ENCODE results near the gene NSF.
"Not testable (repeated sequence)": the region's sequence is repeated elsewhere in the genome, so short reads cannot be mapped to it uniquely, and the experiment has no call there.

NSF gene

DNA sequence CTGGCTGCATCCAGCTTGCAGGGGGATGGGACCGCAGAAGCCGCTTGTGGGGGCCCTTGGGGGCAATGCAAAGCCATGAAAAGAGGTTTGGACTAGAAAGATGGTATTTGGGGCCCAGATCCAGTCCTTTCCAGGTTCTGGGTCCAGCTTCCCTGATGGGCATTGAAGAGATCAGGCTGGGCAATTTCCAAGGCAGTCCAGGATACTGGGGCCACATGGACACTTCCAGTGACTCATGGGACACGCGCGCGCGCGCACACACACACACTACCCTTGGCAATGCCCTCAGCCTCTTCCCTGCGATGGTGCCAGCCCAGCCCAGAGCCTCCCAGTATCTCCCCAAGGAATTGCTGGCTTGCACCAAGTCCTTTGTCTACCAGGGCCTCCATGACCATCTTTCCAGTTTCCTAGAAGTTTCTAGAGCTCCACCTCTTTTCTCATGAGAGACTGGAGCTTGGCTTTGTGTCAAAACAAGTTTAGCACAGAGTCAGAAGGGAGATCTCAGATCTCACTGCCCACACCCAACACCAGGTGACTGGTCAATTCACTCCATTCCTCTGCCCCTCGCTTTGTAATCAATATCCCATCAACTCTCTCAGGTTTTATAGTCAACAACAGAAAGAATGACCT lies 183.8 kb downstream of the NSF start:
- no peak for DNase-seq (ENCODE audit: low read depth)

DNA sequence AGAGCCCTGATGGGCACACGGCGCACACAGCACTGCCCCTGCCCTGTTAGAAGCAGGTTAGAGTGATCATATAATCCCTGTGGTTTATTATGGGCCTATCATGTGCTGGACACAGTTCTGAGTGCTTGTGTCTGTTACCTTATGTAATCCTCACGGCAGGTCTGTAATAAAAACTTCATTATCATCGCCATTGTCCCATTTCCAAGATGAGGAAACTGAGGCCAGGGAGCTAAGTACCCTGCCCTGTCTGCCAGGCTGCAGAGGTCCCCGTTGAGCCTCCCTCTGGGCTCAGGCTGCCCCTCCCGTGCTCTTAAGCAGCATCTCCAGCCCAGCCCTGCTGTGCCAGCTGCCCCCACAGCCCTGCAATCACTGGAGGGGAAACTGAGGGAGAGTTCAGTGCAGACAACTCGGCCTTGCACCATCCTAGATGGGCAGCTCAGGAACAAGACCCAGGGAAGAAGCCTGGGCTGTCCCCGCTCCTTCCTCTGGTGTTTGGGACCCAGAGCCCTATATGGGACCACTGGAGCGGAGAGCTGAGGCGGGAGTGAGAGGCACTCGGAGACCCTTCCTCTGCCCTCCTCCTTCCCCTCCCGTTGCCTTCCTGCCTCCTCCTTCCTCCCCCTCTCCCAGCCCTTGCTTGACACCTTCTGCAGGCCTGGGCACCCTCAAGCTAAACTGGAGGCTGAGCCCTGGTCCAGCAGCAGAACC lies 186.0 kb downstream of the NSF start:
- no peak for DNase-seq (ENCODE audit: low read depth)

DNA sequence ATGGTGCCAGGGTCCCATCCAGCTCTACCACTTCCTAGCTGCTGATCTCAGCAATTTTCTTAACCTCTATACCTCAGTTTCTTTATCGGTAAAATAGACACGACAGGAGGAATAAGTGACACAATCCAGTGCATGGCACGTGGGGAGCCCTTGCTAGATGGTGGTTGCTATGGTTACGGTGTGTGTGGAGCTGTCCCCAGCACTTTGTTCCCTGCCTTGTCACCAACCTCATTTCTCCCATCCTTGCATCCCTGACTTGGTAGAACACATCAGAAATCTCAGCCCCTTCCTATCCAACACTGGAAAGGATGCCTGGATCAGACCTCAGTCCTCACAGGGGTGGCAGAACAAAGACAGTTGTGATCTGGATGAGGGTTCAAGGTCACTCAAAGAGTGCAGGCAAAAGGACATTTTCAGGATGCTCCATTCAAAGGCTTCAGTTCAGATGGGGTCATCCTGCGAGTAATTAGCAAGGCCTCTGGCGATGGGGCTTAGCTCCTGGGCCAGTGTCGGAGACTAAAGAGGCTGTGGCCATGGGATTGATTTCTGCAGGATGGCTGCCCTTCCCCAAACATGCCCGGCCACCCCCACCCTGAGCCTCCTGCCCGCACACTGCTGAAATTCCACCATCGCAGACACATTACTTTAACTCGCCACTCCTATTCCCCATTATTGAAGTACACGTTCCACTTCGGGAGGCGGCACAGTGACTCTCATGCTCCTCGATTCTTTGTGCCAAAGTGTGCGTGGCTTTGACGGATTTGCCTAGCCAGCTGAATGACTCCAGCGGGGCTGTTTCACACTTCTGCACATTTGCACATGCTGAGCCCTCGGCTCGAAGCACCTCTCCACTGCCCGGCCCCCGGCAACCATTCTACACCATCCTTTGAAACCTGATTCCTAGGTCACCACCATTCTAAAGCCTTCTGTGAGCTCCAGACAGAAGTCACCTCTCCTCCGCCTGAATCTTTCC lies 187.8 kb downstream of the NSF start:
- DNase-seq (ENCODE audit: low read depth) = no peak

DNA sequence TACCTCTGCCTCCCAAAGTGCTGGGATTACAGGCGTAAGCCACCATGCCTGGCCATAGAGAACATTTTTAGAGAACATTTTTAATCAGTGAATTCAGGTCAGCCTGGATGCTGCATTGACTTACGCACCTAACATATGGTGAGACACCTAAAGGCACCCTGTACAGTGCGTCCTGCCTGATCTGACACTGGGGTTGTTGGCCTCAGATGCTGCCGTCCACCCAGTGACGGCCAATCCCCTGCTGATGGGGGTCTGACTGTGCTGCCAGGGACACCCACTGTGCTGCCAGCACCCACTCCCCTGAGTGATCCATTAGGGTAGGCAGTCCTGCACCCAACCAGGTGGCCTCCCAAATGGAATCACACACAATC lies 189.5 kb downstream of the NSF start:
- DNase-seq (ENCODE audit: low read depth) = no peak

DNA sequence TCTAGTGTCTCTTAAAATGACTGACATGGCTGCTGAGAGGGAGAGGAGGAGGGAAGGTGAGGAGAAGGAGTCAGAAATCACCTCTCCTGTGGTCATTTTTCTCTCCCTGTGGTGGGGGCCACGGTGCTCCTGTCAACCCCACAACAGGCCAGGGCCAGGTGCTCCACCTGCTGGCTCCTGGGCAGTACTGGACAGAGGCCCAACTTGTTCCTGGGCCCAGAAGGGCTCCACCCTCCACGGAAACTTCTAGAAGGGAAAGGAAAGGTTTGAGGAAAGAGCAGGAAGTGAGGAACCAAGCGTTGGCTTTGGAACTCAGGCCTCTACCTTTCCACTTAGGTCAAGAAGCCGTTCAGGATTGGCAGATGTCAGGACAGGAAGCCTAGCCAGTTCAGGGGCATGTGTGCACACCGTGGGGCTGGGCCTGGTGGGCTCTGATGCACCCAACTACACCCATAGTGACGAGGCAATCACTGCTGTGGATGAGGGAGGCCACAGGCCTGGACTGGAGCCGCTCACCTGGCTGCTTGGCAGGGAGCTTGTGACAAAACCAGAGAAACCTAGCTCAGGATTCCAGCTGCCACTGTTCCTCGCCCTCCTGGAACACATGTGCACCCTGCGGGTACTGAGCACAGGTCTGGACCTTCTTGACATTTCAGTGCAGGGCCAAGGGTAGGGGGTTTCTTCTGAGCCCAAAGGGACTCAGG lies 191.9 kb downstream of the NSF start:
- DNase-seq (ENCODE audit: low read depth) = no peak

DNA sequence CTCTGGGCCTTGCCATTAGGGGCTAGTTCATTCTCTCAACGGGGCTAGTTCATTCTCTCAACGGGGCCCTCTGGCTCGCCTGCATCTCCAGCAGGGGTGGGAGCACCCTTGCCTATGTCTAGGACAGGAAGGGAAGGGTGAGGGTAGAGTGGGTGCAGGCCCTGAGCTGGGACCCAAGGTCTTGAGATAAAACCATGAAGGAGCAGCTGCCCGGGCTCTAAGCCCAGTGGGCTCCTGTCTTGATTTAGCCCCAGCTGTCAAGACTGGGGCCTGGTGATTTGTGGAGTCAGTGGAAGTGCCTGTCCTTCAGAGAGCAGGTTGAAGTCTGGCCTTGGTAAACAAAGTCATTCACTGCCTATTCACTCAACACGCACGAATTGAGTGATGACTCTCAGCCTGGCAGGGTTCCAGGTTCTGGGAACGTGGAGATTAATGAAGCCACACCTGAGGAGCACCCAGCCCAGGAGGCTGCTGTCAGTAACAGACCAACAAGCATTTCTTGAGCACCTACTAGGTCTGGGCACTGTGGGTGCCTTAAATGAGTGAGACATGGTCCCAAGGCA lies 192.6 kb downstream of the NSF start:
- DNase-seq (ENCODE audit: low read depth) = no peak

DNA sequence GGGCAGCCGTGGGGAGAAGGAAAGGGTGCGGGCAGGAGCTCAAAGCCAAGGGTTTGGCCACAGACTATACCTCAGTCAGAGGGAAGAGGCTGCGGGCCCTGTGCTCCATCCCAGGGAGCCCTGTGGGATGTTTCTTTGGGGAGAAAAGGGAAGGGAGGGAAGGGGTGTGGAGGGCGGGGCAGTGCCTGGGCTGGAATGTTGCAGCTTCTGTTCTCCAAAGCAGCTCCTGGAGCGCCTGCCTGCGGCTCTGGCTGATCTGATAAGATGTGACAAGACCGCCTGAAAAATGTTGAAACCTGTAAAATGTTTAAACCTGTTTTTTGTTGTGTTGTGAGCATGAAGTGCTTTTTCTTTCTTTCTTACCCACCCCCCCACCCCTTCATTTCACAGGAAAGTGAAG lies 195.2 kb downstream of the NSF start:
- DNase-seq (ENCODE audit: low read depth) = no peak

DNA sequence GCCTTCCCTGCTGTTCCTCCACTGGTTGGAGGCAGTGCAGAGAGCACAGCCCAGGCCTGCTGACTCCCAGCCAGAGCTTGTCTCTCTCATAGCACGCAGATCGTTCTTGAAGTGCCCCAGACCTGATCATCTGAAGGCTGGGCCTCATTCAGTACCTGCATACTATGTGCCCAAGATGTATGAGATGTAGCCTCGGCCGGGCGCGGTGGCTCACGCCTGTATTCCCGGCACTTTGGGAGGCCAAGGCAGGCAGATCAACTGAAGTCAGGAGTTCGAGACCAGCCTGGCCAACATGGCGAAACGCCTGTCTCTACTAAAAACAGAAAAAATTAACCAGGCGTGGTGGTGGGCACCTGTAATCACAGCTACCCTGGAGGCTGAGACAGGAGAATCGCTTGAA lies 197.0 kb downstream of the NSF start:
- no peak for DNase-seq (ENCODE audit: low read depth)

DNA sequence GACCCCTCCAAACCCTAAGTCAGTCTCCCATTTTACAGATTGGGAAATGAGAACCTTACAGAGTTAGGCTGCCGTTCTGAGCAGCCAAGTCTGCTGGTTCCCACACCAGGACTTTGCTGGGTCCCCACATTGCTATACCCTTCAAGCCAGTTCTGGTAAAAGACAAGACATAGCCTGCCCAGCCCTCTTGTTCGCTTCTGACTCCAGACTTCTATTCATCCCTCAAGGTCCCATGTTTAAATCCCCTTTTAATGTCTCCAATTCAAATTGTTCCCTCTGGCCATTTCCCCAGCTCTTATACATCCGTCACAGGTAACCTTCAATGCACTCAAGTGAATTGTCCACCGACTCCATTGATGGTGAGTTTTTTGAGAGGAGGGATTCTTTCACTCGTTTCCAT lies 197.8 kb downstream of the NSF start:
- no peak for DNase-seq (ENCODE audit: low read depth)

DNA sequence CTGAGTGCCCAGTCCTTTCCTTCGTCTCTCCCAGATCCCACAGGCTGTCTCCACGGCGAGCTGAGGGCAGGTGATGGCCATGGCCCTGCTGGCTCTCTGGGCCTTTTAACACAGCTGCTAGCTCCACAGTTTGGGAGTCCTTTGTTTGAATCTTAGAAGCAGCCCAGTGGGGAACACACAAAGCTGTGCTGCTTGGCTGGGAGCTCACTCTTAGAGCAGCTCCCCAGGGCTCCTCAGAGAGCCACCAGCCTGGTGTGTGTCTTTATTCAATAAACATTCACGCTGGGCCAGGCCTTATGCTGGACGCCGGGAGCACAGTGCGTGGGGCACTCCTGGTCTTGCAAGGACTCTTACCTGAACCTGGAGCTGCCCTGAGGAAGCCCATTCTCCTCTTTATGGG lies 198.3 kb downstream of the NSF start:
- no peak for DNase-seq (ENCODE audit: low read depth)

DNA sequence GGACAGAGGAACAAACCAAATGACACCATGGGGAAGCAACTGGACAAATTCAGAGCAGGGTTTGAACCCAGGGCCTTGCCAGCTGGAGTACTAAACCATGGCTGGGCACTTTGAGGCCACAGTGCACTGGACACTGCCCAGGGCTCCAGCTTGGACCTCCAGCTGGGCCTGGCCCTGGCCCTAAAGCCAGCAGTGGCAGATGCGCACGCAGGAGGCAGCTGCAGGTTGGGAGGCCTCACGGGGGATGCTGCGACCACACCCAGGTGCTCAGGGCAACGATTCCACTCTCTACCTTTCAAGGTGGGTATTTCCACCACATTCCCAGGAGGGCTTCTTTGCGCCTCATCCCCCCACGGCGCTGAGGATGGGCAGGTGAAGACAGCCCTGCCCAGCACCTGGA lies 199.1 kb downstream of the NSF start:
- no peak for DNase-seq (ENCODE audit: low read depth)

DNA sequence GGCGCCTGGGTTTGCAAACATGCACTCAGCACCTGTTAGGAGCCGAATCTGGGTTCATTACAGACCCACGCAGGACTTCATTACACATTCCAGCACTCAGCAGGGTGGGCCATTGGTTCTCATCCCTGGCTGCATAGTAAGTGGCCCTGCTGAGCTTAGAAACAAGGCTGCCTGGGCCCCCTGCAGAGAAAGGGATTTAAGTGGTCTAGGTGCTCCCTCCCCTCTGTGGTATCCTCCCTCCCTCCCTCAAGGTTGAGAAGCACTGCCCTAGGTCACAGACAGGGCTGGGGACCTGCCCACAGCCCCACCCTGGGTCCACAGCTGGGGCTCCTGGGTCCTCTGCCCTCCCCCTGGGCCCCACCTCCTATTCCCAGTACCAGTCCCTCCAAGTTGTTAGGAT lies 199.7 kb downstream of the NSF start:
- DNase-seq (ENCODE audit: low read depth) = no peak

DNA sequence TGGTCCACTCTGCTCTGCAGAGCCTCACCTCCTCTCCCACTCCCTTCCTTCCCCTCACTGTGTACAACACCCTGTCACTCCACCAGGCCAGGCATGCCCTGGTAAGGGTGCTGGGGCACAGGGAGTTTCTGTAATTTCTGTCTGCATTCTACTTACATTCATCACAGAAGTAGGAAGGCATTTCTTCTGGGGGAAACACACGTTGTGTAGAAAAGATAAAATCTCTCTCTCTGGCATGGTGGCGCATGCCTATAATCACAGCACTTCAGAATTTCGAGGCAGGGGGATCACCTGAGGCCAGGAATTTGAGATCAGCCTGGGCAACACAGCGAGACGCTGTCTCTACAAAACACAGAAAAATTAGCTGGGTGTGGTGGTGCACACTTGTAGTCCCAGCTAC lies 201.1 kb downstream of the NSF start:
- no peak for DNase-seq (ENCODE audit: low read depth)

DNA sequence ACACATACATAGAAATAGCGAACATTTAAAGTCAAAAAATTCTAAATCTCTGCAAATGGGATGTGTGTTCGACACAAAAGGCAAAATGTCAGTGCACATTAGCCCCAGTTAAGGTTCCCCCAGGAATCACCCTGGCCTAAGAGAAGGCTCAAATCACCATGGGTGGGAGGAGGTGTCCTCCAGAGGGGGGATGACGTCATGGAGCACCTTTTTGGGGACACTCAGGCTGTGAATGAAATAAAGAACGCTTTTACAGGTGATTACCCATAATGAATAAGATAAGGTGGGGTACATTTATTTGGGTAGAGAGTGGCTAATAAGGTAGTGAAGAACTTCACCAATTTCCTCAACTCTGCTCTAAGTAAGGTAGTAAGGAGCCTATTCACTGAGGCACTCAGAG lies 201.6 kb downstream of the NSF start:
- no peak for DNase-seq (ENCODE audit: low read depth)

DNA sequence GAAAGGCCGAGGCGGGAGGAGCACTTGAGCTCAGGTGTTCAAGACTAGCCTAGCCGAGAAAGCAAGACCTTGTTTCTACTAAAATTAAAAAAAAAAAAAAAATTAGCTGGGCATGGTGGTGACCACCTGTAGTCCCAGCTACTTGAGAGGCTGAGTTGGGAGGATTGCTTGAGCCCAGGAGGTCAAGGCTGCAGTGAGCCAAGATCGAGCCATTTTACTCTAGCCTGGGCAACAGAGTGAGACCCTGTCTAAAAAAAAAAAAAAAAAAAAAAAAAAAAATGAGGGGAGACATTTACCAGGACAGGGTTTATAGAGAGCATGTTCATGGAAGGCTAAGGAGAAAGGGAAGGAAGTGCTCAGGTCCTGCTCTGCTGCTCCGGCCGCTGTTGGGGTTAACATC lies 202.6 kb downstream of the NSF start:
- DNase-seq (ENCODE audit: low read depth) = not testable (repeated sequence)

DNA sequence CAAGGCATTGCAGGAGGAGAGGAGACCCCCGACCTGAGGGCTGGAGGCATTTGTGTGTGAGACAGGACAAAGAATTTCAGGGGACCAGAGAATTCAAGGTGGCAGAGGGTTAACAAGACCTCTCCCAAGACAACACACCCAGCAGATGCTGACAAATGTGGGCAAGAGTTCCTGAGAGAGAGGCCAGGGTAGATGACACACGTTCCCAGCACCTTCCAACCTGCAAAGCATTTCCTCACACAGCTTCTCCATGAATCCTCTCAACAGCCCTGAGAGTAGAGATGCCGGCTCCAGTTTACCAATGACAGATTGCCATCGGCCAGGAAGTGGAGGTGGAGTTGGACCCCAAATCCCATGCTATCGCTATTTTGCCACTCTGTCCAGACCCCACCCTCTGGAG lies 203.1 kb downstream of the NSF start:
- no peak for DNase-seq (ENCODE audit: low read depth)

DNA sequence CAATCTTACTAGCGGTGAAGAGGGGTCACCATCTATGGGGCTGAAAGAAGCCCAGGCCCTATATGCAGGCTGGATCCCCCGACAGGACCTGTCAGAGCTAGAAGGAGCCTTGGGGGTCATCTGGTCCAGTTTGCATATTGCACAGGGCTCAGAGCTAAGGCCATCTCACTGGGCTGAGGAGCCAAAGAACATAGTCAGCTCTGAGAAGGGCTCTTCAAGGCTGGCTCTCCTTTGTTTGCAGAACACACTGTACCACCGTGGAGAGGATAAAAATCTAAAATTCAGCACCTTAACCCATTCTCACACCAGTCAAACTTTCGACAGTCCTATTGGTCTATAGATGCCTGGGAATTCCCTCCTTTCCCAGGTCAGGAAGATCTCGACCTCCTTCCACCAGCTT lies 203.8 kb downstream of the NSF start:
- DNase-seq (ENCODE audit: low read depth) = no peak

DNA sequence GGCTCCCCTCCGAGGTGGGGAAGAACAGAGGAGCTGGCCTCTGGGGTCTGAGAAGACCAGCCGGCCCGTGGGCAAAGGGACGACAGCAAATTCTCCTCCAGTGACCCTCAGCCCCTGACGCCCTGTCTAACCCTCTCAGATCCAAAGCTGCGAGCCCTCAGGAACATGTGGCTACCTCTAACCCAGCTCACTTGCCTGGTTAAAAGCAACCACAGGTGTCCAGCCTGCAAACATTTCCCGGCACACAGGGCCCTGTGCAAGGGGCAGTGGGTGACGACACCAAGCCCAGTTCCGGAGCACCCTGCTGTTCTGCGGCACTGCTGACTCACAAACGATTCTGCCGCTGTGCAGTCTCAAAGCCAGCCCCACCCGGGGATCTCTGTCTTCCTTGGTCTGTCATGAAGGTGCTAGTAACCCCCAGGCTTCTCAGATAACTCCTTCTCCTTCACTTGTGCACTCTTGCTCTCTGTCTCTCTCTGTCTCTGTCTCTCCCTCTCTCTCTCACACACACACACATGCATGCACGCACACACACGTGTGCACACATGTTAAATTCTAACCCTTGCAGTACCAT lies 205.0 kb downstream of the NSF start:
- no peak for DNase-seq (ENCODE audit: low read depth)

DNA sequence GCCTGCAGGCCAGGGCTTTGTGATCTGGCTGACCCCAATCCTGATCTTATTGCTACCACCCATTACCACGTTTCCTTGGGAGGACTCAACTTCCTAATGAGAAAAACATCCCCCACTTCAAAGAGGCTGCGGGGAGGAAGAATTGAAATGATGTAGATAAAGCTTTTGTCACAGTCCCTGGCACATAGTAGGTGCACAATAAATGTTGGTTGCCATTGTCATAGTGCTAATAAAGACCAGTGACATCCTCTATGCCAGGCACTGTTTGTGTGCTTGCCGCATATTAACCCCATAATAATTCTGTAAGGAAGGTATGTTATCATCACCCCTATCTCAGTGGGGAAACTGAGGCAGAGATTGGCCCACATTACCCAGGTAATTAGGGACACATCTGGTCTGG lies 205.6 kb downstream of the NSF start:
- no peak for DNase-seq (ENCODE audit: low read depth)

DNA sequence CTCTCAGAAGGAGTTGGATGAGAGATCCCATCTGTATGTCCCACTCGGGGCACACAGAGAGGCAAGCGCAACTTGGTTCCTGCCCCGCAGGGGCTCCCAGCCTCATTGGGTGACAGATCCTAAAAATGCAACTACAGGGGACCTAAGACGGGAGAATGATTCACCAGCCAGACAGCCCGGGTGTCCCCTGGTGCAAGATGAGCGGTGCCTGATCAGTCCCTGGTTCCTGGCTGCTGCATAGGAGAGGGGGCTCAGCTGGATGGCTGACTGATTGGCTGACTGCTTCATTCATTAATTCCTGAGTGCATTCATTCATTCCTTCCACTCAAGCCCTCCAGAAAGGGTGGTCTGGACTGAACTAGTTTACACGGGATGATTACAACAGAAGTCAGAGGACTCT lies 206.1 kb downstream of the NSF start:
- DNase-seq (ENCODE audit: low read depth) = no peak

DNA sequence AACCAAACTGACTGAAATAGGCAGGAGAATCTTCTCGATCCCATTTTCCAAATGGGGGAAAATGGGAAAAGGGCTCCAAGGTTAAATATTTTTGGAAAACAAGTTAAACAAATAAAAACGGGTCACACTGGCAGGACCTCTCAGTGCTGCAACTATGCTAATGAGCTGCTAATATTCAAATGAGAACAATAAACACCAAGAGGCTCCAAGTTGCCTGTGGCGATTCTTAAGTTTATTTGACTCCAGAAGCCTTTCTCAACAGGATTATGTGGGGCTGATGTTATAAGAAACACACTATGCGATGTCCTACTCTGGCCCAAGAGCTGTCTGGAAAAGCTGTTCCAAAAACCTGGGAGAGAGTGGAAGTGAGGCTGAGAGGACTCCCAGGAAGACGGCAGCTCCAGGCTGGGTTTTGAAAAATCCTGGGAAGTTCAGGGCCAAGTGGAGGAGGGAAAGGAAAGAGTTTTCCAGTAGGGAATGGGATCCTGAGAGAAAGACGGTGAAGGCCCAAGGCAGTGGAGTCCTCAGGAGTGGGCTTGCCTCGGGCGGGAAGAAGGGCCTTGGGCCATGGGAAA lies 206.6 kb downstream of the NSF start:
- DNase-seq (ENCODE audit: low read depth) = no peak
